HCT116 (cell line): ENCODE measurements around the gene COA1. TPM values are rescaled to one million over a fixed set of nuclear protein-coding genes. Genes with fewer than 3 reads are reported as not detected.
A peak's percentile ranks its signal among the peaks of the same experiment; 100 is the strongest.

ENCODE experiments used
- ATAC-seq: fragments of 200-7000 bp; cut with Tn5 transposase; 2 replicates; pipeline ENCODE4 v1.9.1; 2020; ENCODE audit warnings: mild to moderate bottlenecking, moderate library complexity
- BruUV-seq: library from RNA; stranded (reverse); fragments of 400-500 nt; replicated peaks from 2 replicates; lab custom pipeline; 2021; lab: Mats Ljungman, UMichigan
- CTCF ChIA-PET: fragments of 300-600 bp; sonication (Branson Sonifier 250); formaldehyde crosslinking; loops from one replicate; lab custom pipeline; 2021; ENCODE audit warnings: antibody characterized with exemption; lab: Charles Lee
- POLR2A ChIA-PET: fragments of 300-600, 350-600 bp; sonication (Branson Sonifier 250); formaldehyde crosslinking; loops from one replicate; lab custom pipeline; 2021; ENCODE audit warnings: antibody characterized with exemption; lab: Charles Lee
- RAD21 ChIA-PET, 2 experiments: fragments of 300-600 bp; sonication (Branson Sonifier 250); formaldehyde crosslinking; loops; one replicate each; lab custom pipeline; 2023; ENCODE audit warnings: low total read pairs in 2 of 2; ENCODE audit not compliant: uncharacterized antibody in 2 of 2, unreplicated experiment in 2 of 2, low non-redundant PET in 1 of 2; lab: Charles Lee
- DNase-seq: peaks from one replicate; pipeline ENCODE4 v3.0.0-alpha.2; 2010; ENCODE audit warnings: low read depth, low spot score
- H2AFZ ChIP-seq: fragments of 200-600 bp; shearing (Covaris generic), sonication (generic); 2 replicates; pipeline ENCODE4 v1.6.1; 2017; ENCODE audit warnings: low read depth, mixed run types, mixed read lengths, antibody characterized with exemption, low read length; ENCODE audit not compliant: poor library complexity, severe bottlenecking
- H3K27ac ChIP-seq: 2 replicates; pipeline ENCODE4 v1.5.1; 2012; ENCODE audit warnings: low read depth, low read length
- H3K27me3 ChIP-seq: fragments of 200-600 bp; sonication (generic); 2 replicates; pipeline ENCODE4 v1.6.1; 2016; ENCODE audit warnings: mixed run types, low read length, mixed read lengths; ENCODE audit not compliant: insufficient read depth
- H3K36me3 ChIP-seq, 2 experiments: fragments of 200-500 bp in 1 of 2; fragments of 200-600 bp in 1 of 2; sonication (Bioruptor generic) in 1 of 2; sonication (generic) in 1 of 2; 2 replicates each; pipeline versions ENCODE4 v1.5.1 to v1.6.1; 2014 to 2016; ENCODE audit warnings: low read length in 2 of 2, inconsistent platforms in 1 of 2, mixed read lengths in 1 of 2, mixed run types in 1 of 2; ENCODE audit not compliant: insufficient read depth in 2 of 2, control insufficient read depth in 1 of 2
- H3K4me1 ChIP-seq, 2 experiments: fragments of 200-600 bp in 1 of 2; sonication (generic) in 1 of 2; 2 replicates each; pipeline versions ENCODE4 v1.5.1 to v1.6.1; 2012 to 2017; ENCODE audit warnings: low read length in 2 of 2, inconsistent platforms in 1 of 2, mild to moderate bottlenecking in 1 of 2, mixed read lengths in 1 of 2, mixed run types in 1 of 2, moderate library complexity in 1 of 2; ENCODE audit not compliant: insufficient read depth in 2 of 2, control insufficient read depth in 1 of 2
- H3K4me2 ChIP-seq: fragments of 200-600 bp; sonication (generic); 2 replicates; pipeline ENCODE4 v1.6.1; 2017; ENCODE audit warnings: mixed run types, low read length, mixed read lengths
- H3K4me3 ChIP-seq, 2 experiments: fragments of 200-600 bp in 1 of 2; sonication (generic) in 1 of 2; replicated peaks in 1 of 2; 2 replicates each; pipeline ENCODE4 v1.5.1; 2011 to 2016; ENCODE audit warnings: low read length in 2 of 2, control low read depth in 1 of 2, low read depth in 1 of 2, mild to moderate bottlenecking in 1 of 2, mixed read lengths in 1 of 2, mixed run types in 1 of 2
- H3K79me2 ChIP-seq: fragments of 200-600 bp; sonication (generic); 2 replicates; pipeline ENCODE4 v1.6.1; 2017; ENCODE audit warnings: mild to moderate bottlenecking, mixed run types, low read length, moderate library complexity, mixed read lengths; ENCODE audit not compliant: insufficient read depth
- H3K9ac ChIP-seq: fragments of 200-600 bp; sonication (generic); 2 replicates; pipeline ENCODE4 v1.6.1; 2016; ENCODE audit warnings: low read length, mixed read lengths
- H3K9me2 ChIP-seq: fragments of 200-600 bp; sonication (generic), shearing (Covaris generic); 2 replicates; pipeline ENCODE4 v1.6.1; 2017; ENCODE audit warnings: mixed run types, mild to moderate bottlenecking, moderate library complexity; ENCODE audit not compliant: insufficient read depth
- H3K9me3 ChIP-seq, 2 experiments: fragments of 200-500 bp in 1 of 2; fragments of 200-600 bp in 1 of 2; sonication (Bioruptor generic) in 1 of 2; sonication (generic) in 1 of 2; 2 replicates each; pipeline ENCODE4 v1.6.1; 2014 to 2017; ENCODE audit warnings: low read length in 2 of 2, mixed read lengths in 2 of 2, inconsistent platforms in 1 of 2, low read depth in 1 of 2, mild to moderate bottlenecking in 1 of 2, mixed run types in 1 of 2, moderate library complexity in 1 of 2; ENCODE audit not compliant: control insufficient read depth in 1 of 2, insufficient read depth in 1 of 2
- H4K20me1 ChIP-seq: fragments of 200-600 bp; sonication (generic), shearing (Covaris generic); 2 replicates; pipeline ENCODE4 v1.6.1; 2017; ENCODE audit warnings: mixed run types, mild to moderate bottlenecking, moderate library complexity; ENCODE audit not compliant: insufficient read depth
- CBX3 ChIP-seq: IDR thresholded peaks from 2 replicates; pipeline ENCODE4 v1.6.1; 2012; ENCODE audit warnings: low read depth
- EZH2 ChIP-seq: fragments of 200-600 bp; sonication (generic); IDR thresholded peaks from 2 replicates; pipeline ENCODE4 v1.6.1; 2017; ENCODE audit warnings: antibody characterized with exemption, mixed run types
- EZH2phosphoT487 ChIP-seq: fragments of 200-600 bp; IDR thresholded peaks from 2 replicates; pipeline ENCODE4 v1.6.1; 2018; ENCODE audit warnings: antibody characterized with exemption, borderline replicate concordance
- MAX ChIP-seq: IDR thresholded peaks from 2 replicates; pipeline ENCODE4 v1.6.1; 2012
- RAD21 ChIP-seq: IDR thresholded peaks from 2 replicates; pipeline ENCODE4 v1.6.1; 2012; ENCODE audit warnings: low read depth, mild to moderate bottlenecking
- REST ChIP-seq: IDR thresholded peaks from 2 replicates; pipeline ENCODE4 v1.6.1; 2012; ENCODE audit warnings: low read depth
- SP1 ChIP-seq: IDR thresholded peaks from 2 replicates; pipeline ENCODE4 v1.6.1; 2012; ENCODE audit warnings: low read depth
- SRF ChIP-seq: IDR thresholded peaks from 2 replicates; pipeline ENCODE4 v1.6.1; 2012; ENCODE audit warnings: low read depth
- ZNF274 ChIP-seq: fragments of 200-500 bp; sonication (Bioruptor generic); IDR thresholded peaks from 2 replicates; pipeline ENCODE4 v1.6.1; 2014; ENCODE audit warnings: mild to moderate bottlenecking, low read depth, low read length, inconsistent platforms
- intact Hi-C: fragments of 100-400 bp; cut with micrococcal nuclease; formaldehyde crosslinking; loops from 2 replicates; pipeline ENCODE4 v1.10.0; 2022
- total RNA-seq: library from RNA; stranded (reverse); gene quantifications from one replicate; pipeline ENCODE4 v1.2.1, GENCODE V29; 2021; ENCODE audit not compliant: unreplicated experiment

Gene COA1
- total RNA-seq, 1 experiment from 2014 or later, result 78.5 TPM

- Histone ChIP-seq H3K79me2 (peaks cover 11% of the 10 kb centered on the region), H3K4me1 (no peaks in the 10 kb centered on the region), H3K9me2 (no peaks in the 10 kb centered on the region), H3K36me3 (0 out of 4 replicates have a peak, but pooled peaks cover 3 to 6% of the 10 kb centered on the region in 2 experiments), H4K20me1 (no peaks in the 10 kb centered on the region), H3K4me2 (no peak overlapping the region), H3K9me3 (peaks cover 0 to 8% of the 10 kb centered on the region in 2 experiments; a peak in 1 of 4 replicates), H3K9ac (no peak overlapping the region), H3K4me3 (no peak overlapping the region), H3K27ac (no peak overlapping the region), H3K27me3 (no peaks in the 10 kb centered on the region), H2AFZ (no peak overlapping the region)
- ChIA-PET CTCF (no interaction called here), RAD21 (no interaction called here), POLR2A (interaction anchor here (1.6 kb wide), 1 partner anchor 22 kb away, joined by 4 read pairs; the partner anchor contains the start of gene STK17A)
- TF ChIP-seq MAX, result no peak
- no peak for TF ChIP-seq RAD21
- TF ChIP-seq CBX3, result peak; percentile 58; the same call in 1 of the 2 replicates
- TF ChIP-seq REST, result no peak
- TF ChIP-seq ZNF274, result no peak
- BruUV-seq, result no TSS peak
- no peak for DNase-seq
- intact Hi-C loops, result no loop called here
- no peak for ATAC-seq
Observed at GRCh38 chr7:43604251-43604650, 125.1 kb downstream of the COA1 start.

GRCh38 chr7:43602256-43602655, 127.1 kb downstream of the COA1 start:
- Histone ChIP-seq H3K79me2 (peaks cover 10% of the 10 kb centered on the region), H3K4me1 (no peaks in the 10 kb centered on the region), H3K36me3 (0 out of 4 replicates have a peak, but pooled peaks cover 0 to 6% of the 10 kb centered on the region in 2 experiments), H2AFZ (no peak overlapping the region), H3K4me3 (no peak overlapping the region), H3K27ac (no peak overlapping the region), H3K27me3 (no peaks in the 10 kb centered on the region), H4K20me1 (no peaks in the 10 kb centered on the region), H3K9ac (no peak overlapping the region), H3K4me2 (no peak overlapping the region), H3K9me3 (peaks cover 0 to 8% of the 10 kb centered on the region in 2 experiments; a peak in 1 of 4 replicates), H3K9me2 (no peaks in the 10 kb centered on the region)
- POLR2A ChIA-PET, result no interaction called here
- no TSS peak for BruUV-seq
- CTCF ChIA-PET, result interaction anchor here (1.7 kb wide), 1 partner anchor 19 kb away, joined by 4 read pairs; the partner anchor contains the start of gene STK17A
- DNase-seq (no peak), ATAC-seq (no peak)
- RAD21 ChIA-PET, result no interaction called here
- intact Hi-C loops, result no loop called here
- TF ChIP-seq SP1 (no peak), REST (no peak), EZH2 (no peak), SRF (no peak), RAD21 (no peak), EZH2phosphoT487 (no peak)
